ENCODE measurements around the gene PRR5L.
A peak's percentile ranks its signal among the peaks of the same experiment; 100 is the strongest.

Gene PRR5L

DNA sequence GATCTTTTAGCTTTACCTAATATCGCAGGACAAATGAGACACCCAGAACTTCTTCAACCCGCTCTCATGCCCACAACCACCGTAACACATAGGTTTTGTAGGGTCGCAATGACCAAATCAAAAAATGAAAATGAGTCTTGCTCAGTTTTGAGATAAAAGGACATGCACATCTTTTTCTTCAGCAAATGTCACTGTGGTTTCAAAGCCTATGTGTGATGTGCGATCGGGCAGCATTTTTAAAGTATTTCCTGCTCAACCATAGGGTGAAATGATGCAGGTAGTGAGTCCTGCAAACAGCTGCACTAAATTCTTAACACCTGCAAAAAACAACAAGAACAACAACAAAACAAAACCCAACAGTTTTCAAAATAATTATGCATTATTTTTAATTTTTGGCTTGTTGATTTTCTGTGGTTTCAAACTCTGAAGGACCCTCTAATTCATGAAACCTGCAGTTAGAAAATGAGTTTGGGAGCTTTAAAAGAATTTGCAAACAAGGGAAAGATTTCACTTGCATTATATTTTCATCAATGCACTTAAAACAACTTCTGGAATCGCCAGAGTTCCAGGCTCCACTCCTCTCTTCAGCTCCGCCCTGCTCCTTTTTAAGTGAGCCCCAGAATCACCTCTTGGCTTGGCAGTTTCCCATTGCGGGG lies 79.4 kb downstream of the PRR5L start:
- DNase-seq (ENCODE audit: extremely low read depth in 1 of 2, low read depth in 1 of 2): no peak

DNA sequence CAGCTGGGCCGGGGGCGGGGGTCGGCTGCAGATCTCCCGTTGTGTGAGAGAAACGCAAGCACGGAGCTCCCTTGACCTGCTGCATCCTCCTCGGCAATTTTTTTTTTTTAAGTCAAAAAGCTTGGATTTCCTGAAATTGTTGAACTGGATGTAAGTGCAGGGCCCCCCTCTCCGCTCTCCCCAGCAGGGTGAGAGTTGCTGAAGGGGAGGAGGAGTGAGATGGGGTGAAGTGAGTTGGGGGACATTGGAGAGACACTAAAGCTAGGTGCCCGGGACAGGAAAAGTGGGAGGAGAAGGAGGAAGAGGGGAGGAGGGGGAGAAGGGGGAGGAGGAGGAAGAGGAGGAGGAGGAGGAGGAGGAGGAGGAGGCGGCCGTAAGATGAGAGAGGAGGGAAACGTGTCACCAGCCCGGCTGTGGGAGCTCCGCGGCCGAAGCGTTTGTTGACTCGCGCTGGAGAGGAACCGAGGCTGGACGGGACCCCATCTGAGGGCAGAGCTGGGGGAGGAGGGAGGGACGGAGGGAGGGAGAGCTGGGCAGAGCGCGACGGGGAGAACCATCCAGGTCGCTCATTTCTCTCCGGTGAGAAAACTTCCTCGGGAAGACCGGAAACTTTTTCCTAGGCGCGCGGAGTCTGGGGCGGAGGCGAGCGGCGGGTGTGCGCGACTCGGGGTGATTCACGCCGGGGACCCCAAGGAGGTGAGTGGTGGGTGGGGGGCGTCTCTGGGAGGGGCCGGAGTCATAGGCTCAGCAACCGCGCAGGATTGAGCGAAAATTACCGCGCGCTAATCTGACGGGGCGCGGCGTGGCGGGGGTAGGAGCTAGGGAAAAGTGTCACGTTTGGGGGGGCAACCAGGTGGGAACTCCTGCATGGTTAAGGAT lies 80.2 kb downstream of the PRR5L start:
- DNase-seq (ENCODE audit: extremely low read depth in 1 of 2, low read depth in 1 of 2): no peak

DNA sequence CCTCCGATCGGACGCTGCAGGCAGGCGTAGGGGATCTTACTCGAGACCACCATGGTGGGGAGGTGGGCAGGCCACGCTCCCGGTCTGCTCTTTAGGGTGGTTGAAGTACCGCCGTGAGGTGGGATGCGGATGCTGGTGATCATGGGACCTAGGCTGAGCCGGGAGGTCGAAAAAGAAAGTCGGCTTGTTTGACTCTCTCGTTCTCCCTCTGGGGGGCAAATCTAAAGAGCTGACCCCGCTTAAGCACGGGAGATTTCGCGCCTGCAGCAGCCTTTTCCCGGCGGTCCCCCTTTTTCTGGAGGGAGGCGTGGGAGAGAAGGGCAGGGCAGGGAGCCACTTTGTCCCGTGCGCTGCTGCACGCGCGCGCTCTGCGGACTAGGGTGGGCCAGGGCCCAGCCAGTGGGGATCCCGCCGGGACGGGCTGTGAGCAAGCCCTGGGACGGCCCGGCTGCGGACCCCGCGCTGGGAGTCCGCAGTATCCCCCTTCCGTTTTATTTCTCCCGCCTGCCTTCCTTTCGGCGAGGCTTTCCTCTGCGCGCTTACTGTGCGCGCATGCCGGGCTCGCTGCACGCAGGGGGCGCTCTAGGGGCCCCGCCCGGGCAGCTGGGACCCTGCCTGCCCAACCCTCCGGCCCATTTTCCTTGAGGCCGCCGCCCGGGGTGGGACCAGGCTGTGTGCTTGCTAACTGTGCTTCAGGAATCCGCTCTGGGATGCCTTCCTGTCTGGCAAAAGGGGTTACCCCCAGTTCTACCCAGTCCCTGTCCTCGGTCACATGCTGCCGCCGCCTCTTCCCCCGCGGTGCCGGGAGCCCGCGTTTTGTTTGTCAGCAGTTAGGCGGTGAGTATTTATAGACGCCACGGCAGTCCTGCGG lies 81.0 kb downstream of the PRR5L start:
- DNase-seq (ENCODE audit: extremely low read depth in 1 of 2, low read depth in 1 of 2): peak; percentile 41 to 49

DNA sequence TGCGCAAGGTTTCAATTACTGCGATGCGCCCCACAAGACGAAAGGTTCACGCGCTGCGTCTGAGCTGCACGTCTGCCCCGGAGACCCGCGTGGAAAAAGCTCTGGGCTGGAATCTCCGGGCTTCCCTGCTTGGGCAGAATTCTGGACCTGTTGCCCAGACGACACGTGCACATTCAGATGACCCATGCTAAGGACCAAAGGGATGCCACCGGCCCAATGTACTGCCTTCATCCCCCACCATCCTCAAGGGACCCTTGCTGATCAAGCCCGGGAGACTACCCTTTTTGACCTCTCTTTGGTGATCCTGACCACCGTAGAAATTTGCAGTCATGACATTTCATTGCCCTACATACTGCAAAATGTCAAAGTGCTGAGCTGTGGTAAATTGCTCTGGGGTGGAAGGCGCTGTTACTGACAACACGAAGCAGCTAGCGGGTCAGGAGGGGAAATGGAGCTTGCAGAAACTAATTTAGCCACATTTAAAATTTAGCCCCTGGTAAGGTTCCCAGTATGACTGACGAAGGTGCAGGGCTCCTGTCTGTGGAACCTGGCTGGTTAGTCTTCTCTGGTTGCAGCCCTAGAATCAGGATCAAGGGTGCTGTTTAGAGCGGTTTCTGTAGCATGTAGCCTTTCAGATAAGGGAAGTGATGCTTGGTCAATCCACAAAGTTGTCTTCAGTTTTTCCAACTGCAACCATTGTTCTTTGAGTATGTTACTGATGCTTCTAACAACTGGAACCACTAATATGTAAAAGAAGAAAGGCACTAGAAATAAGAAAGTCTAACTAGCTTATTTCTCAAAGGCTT lies 81.9 kb downstream of the PRR5L start:
- DNase-seq (ENCODE audit: extremely low read depth in 1 of 2, low read depth in 1 of 2): no peak

DNA sequence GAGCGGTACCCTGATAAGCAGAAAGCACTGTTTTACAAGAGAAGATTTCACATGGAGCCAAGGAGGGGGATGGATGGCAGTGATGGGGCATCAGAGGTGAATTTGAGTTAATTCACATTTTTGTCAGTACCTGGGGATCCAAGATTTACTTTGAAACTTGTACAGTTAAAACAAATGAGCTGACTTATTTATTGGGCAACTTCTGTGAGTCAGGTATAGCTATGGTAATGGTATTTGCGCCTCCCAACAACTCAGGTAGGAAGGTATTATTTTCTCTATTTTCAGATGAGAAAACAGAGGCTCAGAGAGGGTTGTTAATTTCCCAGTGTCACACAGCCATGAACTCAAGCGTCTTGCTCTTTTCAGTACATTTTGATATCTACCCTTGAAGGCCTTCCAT lies 83.6 kb downstream of the PRR5L start:
- DNase-seq (ENCODE audit: extremely low read depth in 1 of 2, low read depth in 1 of 2): no peak

DNA sequence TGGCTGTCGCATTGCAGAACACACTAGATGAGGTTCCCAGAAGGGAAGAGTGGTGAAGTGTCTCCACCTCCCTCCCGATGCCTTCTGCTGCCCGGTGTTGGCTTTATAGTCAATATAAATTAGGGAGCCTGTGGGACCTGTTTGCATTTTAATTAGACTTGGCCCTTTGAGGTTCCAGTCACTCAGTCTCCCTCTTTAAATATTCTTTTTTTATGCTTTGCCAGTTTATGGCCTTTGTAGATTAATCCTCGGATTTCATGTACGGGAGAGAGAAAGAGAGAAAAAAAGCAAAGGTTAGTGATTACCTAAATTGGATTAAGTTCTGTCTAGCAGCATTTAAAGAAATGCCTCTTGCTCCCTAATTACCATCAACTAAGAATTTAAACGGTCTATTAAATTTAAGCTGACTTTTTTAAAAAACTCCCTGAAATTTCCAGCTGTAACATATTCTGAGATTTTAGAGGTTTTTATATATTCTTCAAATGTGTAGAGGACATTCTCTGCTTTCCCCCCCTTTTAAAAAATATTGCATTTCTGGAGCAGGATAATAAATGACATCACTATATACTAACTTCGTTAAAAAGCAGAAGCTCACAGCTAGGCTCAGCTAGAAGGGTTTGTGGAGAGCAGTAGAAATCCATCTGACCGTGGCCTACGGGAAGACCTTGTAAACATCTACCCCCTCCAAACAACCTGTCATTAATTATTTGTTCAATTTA lies 84.4 kb downstream of the PRR5L start:
- no peak for DNase-seq (ENCODE audit: extremely low read depth in 1 of 2, low read depth in 1 of 2)

DNA sequence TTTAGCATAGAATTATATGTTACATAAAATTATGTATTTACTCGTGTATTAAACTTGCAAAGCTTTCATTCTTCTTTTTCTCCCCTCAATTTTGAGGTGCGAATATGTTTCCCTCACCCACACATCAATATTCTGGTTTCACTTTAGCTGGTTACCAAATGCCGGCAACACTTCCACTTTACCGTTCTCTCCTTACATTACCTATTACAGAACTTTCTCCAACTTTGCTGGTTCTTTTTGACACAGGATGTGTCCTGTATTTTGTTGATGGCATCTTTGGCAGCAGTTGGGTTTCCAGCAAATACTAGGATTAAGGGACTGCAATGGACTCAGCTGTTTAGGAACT lies 84.9 kb downstream of the PRR5L start:
- no peak for DNase-seq (ENCODE audit: extremely low read depth in 1 of 2, low read depth in 1 of 2)

DNA sequence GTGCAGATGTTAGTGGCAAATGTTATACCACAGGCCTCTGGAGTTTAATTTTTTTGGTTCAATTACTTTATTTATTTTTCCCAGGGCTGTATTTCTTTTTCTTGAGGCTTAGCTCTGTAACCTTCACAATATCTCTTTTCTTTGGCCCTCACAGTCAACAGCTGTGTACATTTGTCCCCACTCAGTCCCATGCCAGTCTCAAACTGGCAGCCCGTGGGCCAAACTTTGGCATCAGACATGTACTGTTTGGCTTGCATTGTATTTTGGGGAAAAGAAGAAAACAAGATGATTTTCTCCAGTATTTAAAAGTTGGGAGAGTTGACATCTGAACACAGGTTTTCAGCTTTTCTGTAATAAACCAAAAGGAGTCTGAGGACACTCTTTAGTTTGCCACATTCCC lies 87.1 kb downstream of the PRR5L start:
- no peak for DNase-seq (ENCODE audit: extremely low read depth in 1 of 2, low read depth in 1 of 2)

DNA sequence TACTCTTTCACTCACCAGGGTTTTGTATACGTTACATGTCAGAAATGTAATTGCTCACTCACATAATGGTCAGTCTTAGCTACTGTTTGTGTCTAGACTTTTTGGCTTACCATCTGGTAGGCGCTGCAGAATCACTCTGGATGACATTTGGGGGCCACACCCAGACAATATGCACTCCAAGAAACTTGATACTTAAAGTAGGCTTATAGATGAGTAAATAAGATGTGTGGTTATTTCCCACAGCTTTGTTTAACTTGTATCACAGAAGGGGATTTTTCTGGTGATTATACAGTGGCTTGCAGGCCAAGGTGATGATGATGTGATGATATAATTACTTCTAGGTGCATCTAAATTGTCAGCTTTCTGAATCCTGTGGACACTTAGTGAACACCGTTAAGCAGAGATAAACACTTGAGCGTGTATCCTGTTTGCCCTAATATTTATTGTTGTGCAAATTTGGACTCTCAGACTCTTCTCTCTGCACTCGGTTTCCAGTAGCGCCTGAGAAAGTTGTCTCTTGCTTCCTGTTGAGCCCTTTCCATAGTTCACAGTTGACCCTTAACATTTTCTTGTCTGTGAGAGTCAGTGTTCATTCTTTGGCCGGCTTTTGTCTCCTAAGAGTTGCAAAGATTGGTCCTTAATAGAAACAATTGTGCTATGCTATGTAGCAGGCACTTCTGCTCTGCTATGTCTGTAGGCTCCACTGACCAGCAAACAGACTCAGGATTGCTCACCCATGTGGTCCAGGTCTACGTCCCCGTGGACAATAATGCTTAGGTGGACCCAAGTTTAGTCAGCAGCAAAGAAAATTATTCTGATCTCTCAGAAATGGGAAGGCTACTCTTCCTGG lies 89.3 kb downstream of the PRR5L start:
- DNase-seq (ENCODE audit: extremely low read depth in 1 of 2, low read depth in 1 of 2): no peak

DNA sequence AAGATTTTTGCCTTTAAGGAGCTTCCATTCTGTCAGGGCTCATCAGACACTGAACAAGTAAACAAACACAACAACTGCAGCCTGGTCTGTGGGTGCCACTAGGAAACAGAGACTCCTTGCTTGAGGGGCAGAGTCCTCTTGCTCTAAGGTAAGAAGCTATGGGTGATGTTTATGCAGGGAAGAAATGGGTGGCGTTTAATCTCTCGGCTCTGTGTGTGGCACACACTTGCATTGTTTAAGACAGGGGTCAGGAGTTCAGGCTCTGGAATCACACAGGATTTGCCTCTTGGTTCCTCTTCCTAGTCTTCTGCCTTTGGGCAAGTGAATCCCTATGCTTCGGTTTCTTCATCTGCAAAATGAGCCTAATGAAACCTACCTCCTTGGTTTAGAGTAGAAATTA lies 90.3 kb downstream of the PRR5L start:
- DNase-seq (ENCODE audit: extremely low read depth in 1 of 2, low read depth in 1 of 2): no peak

DNA sequence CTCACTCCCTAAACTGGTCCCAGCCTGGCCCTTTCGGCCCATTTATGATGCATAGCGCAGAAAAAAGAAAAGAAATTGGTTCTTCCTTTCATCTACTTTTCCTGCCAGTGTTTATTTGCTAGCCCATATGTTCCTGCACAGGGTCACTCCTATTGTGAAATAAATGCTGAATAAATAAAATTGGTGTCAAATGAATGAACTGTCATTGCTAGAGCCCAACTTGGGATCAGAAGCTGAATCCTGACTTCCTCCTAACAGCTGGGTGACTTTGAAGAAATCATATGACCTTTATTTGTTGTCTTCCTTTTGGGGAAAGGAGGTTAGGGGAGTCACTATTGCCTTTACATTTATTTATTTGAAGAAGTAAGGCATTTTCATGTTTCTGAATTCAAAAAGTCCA lies 92.0 kb downstream of the PRR5L start:
- no peak for DNase-seq (ENCODE audit: extremely low read depth in 1 of 2, low read depth in 1 of 2)

DNA sequence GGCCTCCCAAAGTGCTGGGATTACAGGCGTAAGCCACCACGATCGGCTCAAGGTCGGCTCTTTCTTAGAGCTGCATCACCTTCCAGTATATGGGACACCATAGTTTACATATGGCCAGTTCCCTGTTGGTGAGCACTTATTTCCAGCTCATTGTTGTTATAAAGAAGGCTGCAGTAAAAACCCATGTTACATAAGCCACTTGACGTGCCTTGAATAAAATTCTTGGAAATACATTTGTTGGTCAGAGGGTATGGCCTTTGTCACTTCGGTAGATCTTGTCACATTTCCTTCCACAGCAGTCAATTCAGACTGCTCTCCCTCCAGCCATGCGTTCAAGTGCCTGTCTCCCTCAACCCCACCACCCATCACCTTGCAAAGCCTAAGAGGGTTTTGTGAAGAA lies 92.9 kb downstream of the PRR5L start:
- DNase-seq (ENCODE audit: extremely low read depth in 1 of 2, low read depth in 1 of 2): no peak

DNA sequence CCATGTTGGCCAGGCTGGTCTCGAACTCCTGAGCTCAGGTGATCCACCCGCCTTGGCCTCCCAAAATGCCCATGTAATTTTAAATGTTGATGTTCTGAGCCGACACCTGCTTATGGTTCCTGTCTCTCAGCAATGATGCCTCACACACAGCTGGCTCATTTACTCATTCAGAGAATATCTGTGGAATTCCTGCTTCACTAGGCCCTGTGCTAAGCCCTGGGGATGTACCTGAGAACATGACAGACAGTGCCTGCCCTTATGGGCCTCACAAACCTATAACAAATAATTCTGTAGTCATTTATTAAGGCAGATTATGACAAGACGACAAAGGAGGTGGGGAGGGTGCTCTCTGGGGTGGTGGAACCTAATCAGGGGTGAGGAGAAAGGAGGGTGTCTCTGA lies 93.7 kb downstream of the PRR5L start:
- no peak for DNase-seq (ENCODE audit: extremely low read depth in 1 of 2, low read depth in 1 of 2)

DNA sequence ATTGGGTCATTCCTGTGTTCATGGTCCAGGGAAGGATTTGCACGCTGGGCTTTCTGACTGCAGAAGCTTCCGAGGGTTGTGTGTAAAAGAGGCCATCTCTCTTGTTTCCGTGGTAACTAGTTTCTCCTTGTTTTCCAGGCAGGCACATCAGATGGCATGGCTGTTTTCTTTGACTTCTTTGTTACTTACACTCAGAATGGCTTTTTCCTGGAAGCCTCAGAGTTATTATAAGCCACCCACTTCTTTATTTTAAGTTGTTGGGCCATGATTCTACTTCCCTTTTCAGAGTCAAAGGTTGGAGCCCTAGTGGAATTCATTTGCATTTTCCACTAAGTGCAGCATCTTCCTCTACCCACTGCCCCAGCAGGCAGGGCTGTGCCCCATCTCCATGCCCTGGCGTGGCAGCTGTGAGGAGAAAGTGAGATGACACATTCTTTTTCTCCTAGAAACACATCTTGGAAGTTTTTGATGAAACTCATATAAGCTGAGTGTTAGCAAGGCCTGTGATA lies 94.9 kb downstream of the PRR5L start:
- DNase-seq (ENCODE audit: extremely low read depth in 1 of 2, low read depth in 1 of 2): no peak

DNA sequence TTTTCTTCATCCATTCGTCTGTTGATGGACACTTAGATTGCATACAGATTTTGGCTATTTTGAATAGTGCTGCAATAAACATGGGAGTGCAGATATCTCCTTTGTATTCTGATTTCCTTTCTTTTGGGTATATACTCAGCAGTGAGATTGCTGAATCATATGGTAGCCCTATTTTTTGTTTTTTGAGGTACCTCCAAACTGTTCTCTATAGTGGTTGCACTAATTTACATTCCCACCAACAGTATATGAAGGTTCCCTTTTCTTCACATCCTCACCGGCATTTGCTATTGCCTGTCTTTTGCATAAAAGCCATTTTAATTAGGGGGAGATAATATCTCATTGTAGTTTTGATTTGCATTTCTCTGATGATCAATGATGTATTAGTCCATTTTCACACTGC lies 96.1 kb downstream of the PRR5L start:
- no peak for DNase-seq (ENCODE audit: extremely low read depth in 1 of 2, low read depth in 1 of 2)

DNA sequence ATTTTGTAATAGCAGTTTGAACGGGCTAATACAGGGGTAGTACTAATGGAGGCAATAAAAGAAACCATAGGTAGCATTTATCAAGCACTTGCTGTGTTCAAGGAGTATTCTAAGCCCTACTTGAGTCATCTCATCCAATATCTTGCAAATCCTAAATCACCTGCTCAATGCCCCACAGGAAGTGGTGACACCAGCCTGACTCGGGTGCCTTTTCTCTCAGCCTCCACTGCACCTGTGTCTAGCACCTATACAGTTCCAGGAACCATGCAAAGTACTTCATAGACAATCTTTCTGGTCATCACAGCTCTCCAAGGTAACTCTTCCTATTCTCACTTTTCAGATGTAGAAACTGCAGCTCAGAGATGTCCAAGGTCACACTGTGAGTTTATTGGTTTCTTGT lies 98.0 kb downstream of the PRR5L start:
- no peak for DNase-seq (ENCODE audit: extremely low read depth in 1 of 2, low read depth in 1 of 2)

DNA sequence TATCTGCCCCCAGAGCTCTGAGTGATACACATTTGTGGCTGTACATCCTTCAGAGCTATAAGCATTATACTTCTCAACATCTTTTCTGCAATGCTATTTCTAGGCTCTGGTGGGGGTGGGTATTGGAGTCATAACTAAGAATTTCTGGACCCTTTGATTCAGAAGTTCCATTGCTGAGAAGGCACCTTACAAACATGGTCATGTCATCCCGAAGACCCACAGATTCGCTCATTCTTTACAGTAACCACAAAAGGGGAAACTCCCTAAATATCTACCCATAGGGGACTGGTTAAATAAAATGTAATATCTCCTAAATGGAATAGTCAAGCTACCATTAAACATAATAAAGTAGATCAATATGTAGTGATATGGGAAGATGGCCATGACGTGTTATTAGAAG lies 98.8 kb downstream of the PRR5L start:
- DNase-seq (ENCODE audit: extremely low read depth in 1 of 2, low read depth in 1 of 2): no peak

DNA sequence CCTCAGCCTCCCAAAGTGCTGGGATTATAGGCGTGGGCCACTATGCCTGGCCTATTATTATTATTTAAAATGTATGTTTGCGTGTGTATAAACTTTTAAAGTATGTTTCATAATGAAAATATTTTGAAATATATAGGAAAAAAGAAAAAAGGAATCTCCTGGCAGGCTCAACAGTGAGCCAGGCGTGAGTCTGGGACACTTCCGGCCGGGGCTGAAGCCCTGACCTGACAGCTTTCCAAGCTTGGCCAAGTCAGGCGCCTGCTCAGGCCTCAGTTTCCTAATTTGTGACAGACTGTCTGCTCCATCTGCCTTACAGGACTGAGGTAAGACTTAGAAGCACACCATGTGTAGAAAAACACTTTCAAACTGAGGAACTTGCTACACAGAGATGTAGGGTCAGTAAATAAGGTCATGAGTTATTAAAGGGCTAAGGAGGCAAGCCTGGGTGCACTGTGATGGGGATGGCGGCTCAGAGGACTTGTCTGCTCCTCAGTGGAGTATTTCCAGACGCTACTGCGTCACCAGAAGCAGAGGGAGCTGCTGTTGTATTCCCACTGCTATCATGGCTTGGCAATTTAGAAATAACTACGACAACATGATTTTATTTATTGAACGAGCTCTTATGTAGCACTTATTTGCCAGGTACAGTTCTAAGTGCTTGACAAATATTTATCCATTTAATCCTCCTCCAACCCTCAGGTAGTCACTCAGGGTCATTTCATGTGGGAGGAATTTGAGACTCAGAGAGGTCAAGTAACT lies 100.1 kb downstream of the PRR5L start:
- DNase-seq (ENCODE audit: extremely low read depth in 1 of 2, low read depth in 1 of 2): no peak
